Stimulated activated CD8-positive, alpha-beta memory T cell treated with anti-CD3 and anti-CD28 coated beads, Interleukin-15, amount 100 ng/mL, for 24 hours (primary cell): ENCODE measurements around the gene CXCL14.

Experiments
- DNase-seq: peaks from one replicate; pipeline ENCODE4 v3.0.0-alpha.2; 2020; ENCODE audit warnings: low read depth

CXCL14 gene

DNA sequence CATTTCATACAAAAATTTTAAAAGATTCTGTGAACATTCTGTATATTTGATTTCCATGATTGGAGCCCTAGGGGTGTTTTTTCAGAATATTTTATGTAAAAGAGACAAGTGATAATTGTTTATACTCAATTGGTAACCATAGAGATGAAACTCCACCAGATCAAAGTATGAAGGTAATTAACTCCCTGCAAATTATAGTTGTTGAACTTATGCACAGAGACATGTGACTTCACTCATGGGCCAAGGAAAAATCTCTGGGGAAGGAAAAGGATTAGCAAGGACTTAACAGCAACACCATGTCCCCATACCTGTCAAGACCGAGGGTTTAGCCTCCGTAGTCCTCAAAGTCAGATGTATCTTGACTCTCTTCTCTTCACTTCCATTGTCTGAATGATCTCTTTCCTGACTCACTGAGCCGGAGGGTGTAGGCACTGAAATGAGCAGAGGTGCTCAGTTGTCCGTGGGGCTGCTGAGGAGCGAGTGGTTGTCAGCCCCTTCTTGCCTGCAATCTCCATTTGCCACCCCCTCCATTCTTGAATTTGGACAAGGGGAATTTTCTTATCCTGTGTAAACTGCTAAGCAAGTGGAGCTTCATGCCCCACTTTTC lies 17.5 kb upstream of the CXCL14 start:
- DNase-seq: no peak

DNA sequence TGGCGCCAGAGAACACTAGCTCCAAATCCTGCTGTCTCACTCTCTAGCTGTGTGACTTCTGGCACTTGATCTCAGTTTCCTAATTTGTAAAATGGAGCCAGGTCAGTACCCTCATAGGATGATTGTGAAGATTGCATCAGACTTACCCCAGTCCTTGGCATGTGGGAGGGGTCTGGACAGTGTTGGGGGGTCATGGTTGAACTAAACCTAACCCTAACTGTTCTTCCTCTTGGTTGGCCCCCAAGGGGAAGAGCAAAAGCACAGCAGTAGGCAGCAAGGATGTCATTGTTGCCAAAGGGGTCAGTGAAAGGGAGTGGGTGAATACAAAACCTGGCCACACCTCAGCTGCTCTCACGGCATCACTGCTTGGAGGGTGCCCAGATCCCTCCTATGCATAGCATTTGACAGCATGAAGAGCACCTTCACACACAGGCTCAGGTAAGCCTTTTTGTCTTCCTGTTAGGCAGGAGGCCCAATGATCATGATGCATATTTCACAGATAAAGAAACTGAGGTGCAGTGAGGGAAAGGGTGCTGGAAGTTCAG lies 15.7 kb upstream of the CXCL14 start:
- DNase-seq: no peak

DNA sequence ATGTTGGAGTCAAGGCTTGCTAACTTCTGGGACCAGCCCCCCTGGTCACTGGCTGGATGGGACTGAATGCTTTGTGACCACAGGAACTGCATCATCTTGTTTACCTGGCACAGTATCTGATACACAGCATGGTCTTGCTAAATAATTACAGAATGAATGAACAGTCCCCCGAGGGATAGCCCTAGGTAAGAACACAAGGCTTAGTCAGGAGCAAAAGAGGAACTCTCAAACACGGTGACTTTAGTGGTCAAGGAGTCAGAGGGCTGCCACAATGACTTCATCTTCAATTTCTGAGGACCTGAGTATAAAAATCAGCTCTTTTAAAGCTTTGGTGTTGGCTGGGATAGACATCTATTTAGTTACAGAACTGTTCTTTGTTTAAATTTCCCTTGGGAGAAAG lies 15.1 kb upstream of the CXCL14 start:
- no peak for DNase-seq

DNA sequence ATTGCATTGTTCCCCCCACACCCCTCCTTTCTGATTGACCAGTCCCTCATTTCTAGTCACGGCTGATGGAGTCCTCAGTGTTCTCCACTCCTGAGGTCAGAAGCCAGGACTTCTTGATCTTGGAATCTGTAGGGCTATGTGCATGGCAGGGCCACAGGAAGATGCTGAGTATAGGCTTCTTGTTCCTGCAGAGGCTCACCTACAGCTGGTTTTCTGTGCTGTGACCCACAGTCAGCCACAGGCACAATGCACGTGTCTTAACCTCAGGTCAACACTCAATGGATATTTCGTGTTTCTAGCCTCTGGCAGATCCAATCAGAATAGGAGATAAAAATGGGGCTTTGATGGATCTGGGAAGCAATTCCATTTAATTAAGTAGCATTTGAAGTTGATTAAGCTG lies 14.3 kb upstream of the CXCL14 start:
- no peak for DNase-seq

DNA sequence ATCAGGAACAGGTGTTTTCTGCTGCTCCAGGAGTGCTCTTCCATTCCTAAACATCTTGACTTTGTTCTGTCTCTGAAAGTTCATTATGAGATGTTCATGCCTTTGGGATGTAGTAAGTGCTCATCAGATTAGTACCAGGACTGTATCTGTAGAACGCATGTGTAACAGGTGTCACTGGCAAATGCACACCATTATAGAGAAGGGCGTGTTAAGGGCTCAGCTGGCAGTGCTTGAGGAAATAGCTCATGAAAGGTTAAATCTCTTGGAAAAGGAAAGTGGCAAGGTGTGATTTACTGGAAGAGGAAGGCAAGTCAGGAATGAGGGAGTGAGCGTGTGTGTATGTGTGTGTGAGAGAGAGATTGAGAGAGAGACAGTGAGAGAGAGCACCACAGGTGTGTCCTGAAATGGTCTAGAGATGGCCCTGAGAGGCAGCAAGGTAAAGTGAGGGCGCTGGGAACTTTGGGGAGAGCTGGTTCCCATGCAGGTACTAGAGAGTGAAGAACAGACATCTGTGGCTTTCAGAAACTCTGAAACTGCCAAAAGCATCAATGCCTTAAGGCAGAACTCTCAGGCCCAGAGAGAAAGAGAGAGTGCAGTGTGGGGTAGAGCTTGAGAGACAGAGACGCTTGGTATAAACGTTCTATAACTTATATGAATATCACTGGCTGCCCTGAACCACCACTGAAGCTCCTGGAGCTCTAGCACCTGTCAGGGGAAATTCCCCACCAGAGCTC lies 13.7 kb upstream of the CXCL14 start:
- DNase-seq: no peak

DNA sequence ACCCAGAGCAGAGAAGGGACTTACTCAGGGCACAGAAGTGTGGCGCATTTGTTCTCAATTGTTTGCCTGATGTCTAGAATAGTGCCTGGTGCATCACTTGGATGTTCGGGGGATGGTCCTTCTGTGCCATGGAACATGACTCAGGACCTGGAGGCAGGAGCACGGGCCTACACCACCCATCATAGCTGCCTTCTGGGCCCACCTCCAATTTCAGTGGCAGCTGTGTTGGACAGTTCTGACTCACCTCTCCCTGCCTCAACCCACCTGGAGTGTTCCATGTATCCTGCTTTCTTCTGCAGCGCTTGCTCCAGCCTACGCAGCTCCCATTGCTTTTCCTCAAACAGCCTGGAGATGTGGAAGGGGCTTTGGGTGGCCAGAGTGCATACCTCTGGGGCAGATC lies 12.5 kb upstream of the CXCL14 start:
- DNase-seq: no peak

DNA sequence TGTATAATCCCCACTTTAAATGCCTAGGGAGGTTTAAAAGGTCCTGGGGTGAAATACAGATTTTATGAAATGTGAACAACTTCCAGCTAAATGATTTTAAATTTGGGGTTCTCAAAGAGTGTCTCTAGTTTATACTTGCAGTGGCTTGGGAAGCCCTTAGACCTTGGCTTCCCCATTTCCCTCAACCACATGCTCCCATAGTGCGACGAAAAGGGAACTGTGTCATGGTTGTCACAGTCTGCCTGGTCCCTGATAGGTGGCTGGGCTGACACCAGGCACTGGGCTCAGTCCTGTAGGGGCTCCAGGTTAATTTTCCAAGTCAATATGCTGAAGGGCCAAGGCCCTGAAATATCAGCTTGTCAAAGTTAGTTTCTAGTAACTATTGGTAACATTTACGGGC lies 10.4 kb upstream of the CXCL14 start:
- no peak for DNase-seq

DNA sequence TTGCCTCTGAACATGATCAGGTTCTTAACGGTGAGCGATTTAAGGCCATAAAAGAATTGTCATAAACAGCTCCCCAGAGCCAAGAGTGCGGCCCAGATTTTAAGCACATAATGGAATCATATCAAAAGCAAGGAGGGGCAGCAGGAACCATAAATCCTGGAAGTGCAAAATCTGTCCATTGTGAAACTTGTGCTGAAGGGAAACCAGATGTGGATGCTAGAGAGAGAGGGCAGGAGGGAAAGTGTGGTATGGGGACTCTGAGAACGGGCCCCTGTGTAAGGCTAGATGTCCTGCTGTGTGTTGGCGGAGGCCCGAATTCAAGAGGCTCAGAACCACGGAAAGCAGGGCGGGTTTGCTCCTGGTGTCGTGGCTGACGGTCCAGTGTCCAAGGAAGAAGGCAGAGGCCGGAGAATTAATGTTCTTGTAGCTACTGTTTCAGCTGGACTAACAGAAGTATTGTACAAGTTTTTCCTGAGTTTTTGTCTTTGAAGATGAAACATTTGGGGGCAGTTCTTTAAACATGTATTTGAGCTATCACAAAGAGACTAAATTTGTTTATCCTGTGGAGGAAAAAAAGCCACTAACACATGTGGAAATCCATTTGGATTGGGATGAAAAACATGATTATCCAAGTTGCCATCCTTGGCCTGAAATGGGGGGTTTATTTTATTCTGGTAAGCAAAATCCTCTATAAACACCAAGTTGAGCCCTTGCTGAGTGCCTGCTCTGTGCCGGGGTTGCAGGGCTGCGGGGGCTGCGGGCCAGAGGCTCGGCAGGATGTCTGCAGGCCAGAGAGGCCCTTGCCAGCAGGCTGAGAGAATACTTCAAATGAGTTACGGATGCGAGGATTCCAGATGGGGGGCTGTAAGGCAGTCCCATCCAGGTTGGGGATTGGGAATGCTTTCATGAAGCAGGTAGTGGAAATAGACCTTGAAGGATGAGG lies 9.2 kb upstream of the CXCL14 start:
- DNase-seq: no peak

DNA sequence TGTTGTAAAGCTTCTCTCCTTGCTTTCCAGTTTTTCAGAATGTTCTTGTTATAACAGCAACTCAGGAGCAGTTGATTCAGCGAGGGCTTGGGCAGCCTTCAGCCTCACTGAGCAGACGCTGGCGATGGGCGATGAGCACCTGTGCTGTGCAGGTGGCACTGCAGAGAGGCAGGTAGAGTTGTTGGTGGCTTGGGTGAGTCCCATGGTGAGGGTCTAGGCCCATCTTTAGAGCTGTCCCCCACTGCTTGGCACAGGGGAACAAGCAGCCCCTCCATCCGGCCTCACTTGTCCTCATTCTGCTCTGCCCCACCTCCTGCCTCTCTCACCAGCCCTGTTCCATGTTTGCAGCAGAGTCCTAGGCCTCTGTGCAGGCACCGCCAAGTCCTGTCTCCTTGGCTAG lies 6.1 kb upstream of the CXCL14 start:
- no peak for DNase-seq

DNA sequence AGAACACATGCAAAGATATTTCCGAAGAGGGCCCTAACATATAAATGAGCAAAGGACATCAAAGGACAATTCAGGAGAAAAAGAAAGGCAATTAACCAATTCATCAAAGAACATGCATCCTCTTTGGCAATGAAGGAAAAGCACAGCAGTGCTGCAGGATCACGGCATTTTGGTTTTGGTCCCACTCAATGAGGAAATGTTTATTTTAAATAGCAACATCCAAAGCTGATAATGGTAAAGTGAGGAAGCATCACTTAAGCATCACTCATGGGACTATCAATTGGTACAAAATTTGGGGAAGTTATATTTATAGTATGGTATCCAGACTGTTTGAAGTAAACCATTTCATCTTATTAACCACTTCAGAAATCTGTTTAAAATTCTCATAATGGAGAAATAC lies 5.5 kb upstream of the CXCL14 start:
- DNase-seq: no peak

DNA sequence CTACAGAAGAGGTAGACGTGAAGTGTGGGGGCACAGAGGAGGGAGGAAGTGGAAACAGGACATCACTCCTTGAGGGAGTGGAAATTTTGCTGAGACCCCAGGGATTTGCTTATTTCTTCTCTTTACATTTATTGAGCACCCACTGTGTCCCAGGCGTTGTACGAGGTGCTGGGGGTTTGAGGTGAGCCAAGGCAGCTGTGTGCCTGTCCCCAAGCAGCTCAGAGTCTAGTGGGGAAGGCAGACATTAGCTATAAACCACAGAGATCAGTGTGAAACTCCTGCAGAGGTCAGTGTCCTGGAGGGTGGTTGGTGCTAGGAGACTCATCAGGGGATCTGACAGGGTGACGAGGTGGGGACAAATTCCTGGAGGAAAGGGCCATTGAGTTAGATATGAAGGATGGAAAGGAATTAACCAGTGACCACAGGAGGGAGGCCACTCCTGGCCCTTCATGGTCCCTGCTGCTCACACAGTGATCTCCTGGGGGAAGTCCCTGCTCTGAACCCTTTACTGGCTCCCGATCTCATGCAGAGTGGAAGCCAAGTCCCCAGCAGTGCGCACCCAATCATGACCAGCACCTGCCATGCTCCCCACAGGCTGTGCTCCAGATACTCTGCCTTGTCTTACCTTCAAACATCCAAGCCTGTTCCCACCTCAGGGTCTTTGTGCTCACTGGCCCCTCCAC lies 3.4 kb upstream of the CXCL14 start:
- no peak for DNase-seq

DNA sequence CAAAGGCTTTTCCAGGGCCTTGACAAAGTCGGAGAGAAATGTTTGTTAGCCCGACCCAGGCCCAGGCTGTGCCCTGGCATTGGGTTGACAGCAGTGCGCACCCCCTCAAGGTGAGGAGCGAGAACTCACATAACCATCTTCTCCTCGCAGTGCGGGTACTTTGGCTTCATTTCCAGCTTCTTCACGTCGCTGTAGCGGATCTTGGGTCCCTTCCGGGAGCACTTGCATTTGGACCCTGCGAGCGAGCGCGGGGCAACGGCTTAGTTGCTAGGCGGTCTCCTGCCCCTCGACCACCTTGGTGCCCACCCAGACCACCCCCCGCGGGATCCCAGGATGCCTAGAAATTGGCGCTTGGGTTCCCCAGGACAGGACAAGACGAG lies 496 bp downstream of the CXCL14 start:
- DNase-seq: no peak

DNA sequence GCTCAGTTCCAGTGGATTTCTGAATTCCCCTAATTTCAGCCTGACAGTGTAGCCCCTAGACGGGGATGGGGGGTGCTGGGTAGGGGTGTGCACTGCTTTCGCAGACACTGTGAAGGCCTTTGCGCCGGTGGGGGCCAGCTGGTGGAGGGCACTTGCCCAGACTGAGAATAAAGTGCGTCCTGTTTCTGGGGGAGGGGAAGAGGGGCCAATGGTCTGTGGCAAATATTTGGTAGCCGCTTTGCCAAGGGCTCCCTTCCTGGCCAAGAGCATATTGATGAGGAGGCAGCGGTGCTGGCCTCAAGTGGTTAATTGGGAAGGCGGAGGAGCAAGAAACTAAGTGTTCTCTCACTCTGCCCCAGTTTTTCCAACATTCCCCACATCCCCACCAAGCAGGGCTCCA lies 1.4 kb downstream of the CXCL14 start:
- DNase-seq: no peak

DNA sequence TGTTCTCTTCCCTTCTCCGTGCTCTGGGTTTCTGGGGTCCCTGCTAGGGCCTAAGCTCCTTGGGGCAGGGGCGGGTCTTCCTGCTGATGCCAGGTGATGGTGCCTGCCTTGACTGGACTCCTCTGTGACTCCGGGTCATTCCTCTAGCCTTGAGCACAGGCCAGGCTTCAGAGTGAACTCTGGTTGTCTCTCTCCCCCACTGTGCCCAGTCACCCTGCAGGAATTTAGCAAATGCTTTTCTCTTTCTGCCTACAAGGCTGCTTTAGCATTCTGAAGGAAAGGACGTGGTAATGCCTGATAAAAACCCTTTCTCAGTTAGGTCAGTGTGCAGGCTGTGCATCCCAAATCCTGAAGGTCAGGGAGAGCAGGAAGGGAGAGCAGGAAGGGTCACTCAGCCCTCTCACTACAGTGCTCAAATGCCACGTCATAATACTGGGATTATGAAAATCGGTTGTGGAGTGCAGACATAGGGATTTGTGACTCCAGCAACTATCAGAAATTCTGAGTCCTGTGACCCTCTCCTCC lies 2.7 kb downstream of the CXCL14 start:
- DNase-seq: no peak

DNA sequence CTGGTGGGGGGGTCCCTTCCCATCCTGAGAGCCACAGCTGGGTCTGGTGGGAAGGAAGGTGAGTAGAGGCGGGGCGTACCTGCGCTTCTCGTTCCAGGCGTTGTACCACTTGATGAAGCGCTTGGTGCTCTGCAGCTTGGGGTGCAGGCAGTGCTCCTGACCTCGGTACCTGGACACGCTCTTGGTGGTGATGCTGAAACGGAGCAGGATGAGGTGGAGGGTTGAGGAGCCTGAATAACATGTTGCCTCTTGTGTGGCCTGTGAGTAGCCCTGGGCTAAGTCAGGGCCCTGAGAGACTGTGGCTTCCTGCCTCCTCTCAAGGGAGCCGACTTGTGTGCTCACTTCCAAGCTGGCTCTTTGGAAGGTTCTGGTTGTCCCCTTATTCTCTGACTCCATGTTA lies 4.3 kb downstream of the CXCL14 start:
- DNase-seq: no peak

DNA sequence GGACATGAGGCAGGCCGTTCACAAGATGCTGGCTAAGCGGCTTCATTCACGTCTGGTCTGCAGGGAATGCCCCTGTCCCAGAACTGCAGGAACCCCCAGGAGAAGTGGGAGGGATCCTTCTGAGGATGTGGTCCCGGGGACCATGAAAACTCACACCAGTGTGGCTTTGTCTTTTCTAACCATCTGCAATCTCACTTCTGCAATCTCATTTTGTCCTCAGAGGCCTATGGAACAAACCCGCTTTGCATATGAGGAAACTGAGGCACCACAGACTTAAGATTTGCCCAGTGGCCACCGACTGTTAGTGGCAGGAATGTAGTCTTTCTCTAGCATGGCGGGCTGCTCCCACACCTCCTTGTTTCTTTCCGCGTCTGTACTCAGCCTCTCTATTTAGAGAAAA lies 6.9 kb downstream of the CXCL14 start:
- no peak for DNase-seq

DNA sequence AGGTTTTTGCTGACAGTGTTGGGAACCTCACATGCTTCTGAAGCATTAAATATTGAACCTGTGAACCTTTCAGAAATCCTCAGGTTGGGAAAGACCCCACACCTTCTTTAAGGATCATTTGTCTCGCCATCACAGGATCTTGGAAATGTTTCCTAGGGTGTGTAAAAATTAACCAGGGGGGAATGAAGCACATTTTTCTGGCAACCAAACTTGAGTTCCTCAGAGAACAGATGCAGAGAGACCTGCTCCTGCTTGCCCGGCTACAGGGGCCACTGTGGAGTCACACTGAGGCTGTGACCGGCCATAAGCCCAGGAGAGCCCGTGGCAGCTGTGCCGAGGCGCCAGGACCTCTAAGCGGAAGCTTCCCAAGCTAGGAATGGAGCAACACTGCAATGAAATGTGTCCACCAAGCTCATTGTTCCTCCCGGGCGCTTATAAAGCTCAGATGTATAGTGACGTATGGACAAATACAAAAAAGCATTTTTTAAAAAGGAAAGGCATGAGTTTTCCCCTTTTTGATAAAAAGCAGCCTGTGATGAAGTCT lies 7.7 kb downstream of the CXCL14 start:
- DNase-seq: no peak

DNA sequence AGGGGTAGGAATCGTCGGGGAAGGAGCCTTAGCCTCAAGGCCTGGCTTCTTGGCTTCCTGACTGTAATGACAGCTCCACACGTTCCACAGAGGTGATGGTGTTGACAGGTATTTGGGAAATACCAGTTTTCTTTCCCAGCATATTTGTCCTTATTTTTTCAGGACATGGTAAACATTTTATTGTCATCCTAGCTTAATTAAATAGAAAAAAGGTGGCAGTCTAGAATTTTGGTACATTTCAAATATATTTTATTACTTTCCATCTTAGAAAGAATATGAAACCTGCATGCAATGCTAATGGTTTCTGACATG lies 8.4 kb downstream of the CXCL14 start:
- no peak for DNase-seq

DNA sequence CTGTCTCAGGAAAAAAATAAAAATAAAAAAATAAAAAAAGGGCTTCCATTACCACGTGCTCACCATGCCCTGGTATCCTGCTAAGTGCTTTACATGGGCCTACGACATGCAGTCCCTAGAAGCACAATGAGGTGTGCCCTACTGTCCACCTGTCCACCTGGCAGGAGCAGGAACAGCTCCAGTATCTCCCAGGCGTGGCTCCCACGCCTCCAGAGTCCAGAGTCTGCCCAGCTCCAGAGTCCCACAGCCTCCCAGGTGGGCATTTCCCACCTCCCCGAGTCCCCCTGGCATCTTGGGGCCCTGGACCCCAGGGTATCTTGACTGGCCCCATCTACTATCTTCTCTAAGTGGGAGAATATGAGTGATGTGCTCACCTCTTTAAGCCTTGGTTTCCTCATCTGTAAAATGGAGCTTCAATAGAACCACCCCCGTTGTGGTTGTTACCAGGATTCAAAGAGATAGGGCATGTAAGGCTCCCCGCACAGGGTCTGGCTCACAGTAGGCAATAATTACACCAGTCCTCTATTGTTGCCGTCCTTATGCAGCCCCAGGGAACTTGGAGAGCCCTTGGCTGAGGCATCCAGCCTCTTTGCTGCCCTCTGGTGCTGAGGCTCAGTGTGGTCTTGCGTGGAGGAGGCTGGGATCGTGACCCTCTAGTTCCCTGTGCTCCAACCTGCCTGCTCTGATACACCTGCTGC lies 8.9 kb downstream of the CXCL14 start:
- no peak for DNase-seq

DNA sequence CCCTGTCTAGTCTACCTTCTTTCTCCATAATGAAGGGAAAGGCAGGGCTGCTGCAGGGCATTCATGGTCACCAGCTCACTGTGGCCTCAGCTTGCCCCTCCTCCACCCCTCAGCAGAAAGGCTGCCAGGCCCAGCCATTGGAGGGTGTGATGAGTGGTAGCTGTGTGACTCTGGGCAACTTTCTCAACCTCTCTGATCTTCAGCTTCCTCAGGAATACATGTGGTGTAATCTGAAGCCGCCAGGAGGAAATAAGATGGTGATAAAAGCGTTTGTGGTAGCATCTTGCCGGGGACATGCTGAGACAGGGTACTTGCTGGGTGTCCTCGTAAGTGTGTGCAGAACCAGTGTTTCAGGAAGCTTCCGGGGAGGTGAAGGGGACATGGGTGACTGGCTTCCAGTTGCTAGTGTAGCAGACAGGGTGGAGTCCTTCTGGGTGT lies 9.8 kb downstream of the CXCL14 start:
- no peak for DNase-seq

DNA sequence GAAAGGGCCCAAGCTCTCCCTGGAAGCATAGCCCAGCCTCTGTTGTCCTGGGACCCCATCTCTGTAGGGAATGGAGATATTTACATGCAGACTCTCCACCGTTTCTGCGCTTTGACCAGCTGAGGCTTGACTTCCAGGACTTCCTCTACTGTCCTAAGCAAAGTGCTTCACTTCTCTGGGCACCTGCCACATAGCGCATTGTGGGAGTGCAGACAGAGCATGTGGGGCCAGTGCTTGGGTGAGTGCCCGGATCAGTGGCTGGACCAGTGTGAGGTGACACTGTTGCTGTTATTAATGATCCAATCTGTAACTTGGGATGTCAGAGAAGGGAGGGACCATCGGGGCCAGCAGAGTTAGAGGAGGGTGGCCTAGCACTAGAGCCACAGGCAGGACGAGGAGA lies 10.5 kb downstream of the CXCL14 start:
- DNase-seq: no peak
